ENCODE measurements around the gene TMEM38A. TPM values are rescaled to one million over a fixed set of nuclear protein-coding genes. Genes with fewer than 3 reads are reported as not detected.

Gene TMEM38A, protein sequence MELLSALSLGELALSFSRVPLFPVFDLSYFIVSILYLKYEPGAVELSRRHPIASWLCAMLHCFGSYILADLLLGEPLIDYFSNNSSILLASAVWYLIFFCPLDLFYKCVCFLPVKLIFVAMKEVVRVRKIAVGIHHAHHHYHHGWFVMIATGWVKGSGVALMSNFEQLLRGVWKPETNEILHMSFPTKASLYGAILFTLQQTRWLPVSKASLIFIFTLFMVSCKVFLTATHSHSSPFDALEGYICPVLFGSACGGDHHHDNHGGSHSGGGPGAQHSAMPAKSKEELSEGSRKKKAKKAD
- total RNA-seq, result 10 to 100 TPM; 17.7 to 18.8 TPM
- 12.5 TPM for polyA plus RNA-seq (ENCODE audit: insufficient read depth, low read depth, low replicate concordance)
- long read RNA-seq, donor 1, partial matches to known transcripts, result 0 of 1 reads
- long read RNA-seq, donor 1, other reads (novel, unspliced or antisense), result 0 of 1 reads
- long read RNA-seq, donor 2, partial matches to known transcripts, result 0 of 2 reads
- long read RNA-seq, donor 2, other reads (novel, unspliced or antisense), result 0 of 2 reads

- Histone ChIP-seq H3K9me3 (no peaks in the 10 kb centered on the region), H3K4me1 (peaks cover 27% of the 10 kb centered on the region), H3K27me3 (no peaks in the 10 kb centered on the region), H3K36me3 (ENCODE audit: low read depth, missing control alignments) (no peaks in the 10 kb centered on the region), H3K4me3 (peak within 1 kb of the TSS; percentile 81 to 82), H3K27ac (peak within 1 kb of the TSS; percentile 93 to 96)
- peak; percentile 36 for DNase-seq
- TF ChIP-seq CTCF (IDR thresholded peaks at IDR 0.05) (no peak), POLR2A (IDR thresholded peaks at IDR 0.05) (no peak)
- intact Hi-C loops (cut with DNase I; ENCODE audit: low total_unique reads), result no loop called here
- WGBS, 2 donors, result 1% methylated on average over 28 to 54 of the region's 76 CpGs
Measured at GRCh38 chr19:16660763-16661479, at the start of gene TMEM38A. TMEM38A (plus strand) TSS chr19:16661139; CDS start chr19:16661218, 79 bp downstream.

- H3K27me3 ChIP-seq, result no peaks in the 10 kb centered on the region
- H3K4me1 ChIP-seq, result peaks cover 33% of the 10 kb centered on the region
- no peaks in the 10 kb centered on the region for H3K36me3 ChIP-seq (ENCODE audit: low read depth, missing control alignments)
- H3K4me3 ChIP-seq, result no peak overlapping the region
- 41 to 48% methylated on average over 3 of the region's 3 CpGs for WGBS, 2 donors
- H3K9me3 ChIP-seq, result no peaks in the 10 kb centered on the region
- intact Hi-C loops (cut with DNase I; ENCODE audit: low total_unique reads), result no loop called here
- no peak for DNase-seq
- TF ChIP-seq CTCF (IDR thresholded peaks at IDR 0.05) (no peak), POLR2A (IDR thresholded peaks at IDR 0.05) (no peak)
- peak overlapping the region in 1 of 2 donors; percentile 33 for H3K27ac ChIP-seq
Measured at GRCh38 chr19:16612636-16613035, 48.3 kb upstream of the TMEM38A start.

DNA sequence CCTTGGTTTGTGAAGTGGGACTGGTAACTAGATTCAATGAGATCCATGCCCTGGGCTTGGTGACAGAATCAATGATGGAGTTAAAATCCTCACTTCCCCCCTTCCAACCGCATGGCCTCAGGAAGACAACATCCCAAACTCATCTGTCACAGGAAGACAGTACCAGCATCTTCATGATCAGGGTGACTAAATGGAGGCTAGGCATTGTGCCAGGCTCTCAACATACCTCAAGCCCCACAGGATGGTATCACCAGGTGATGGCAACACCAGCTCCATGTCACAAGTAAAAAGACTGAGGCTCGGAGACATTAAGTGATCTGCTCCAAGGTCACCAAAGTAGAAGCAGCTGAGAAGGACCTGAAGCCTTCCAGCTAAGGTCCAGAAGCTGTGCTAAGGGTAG lies 47.1 kb upstream of the TMEM38A start:
- Histone ChIP-seq H3K4me3 (no peak overlapping the region), H3K4me1 (peaks cover 30% of the 10 kb centered on the region), H3K27ac (no peak overlapping the region), H3K36me3 (ENCODE audit: low read depth, missing control alignments) (no peaks in the 10 kb centered on the region), H3K27me3 (no peaks in the 10 kb centered on the region), H3K9me3 (no peaks in the 10 kb centered on the region)
- no peak for DNase-seq
- TF ChIP-seq POLR2A (IDR thresholded peaks at IDR 0.05), result no peak
- TF ChIP-seq CTCF (IDR thresholded peaks at IDR 0.05), result no peak
- 70 to 71% methylated on average over 2 of the region's 2 CpGs for WGBS, 2 donors
- intact Hi-C loops (cut with DNase I; ENCODE audit: low total_unique reads), result no loop called here

DNA sequence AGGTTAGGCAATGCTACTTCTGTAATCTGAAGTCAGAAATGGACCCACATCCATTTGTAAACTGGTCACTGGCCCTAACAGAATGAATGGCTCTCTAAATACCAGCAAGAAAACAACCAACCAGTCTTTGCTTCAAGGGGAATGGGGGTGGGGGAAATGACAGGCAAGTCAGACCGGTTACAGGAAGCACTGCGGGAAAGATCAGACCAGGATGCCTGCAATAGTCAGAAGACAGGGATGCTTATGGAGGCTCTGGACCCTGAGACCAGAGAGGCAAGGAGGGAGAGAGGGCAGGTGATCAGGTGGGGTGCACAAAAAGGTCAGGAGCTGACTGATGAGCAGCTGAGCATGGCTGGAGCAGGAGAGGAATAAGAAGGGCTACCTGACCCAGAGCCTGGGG lies 46.0 kb upstream of the TMEM38A start:
- no peak for DNase-seq
- no peaks in the 10 kb centered on the region for H3K9me3 ChIP-seq

More for the DNA sequence above, 46.0 kb upstream of the TMEM38A start:
- no peak overlapping the region for H3K27ac ChIP-seq
- H3K4me1 ChIP-seq, result peaks cover 41% of the 10 kb centered on the region
- intact Hi-C loops (cut with DNase I; ENCODE audit: low total_unique reads), result no loop called here
- no peaks in the 10 kb centered on the region for H3K27me3 ChIP-seq
- no peaks in the 10 kb centered on the region for H3K36me3 ChIP-seq (ENCODE audit: low read depth, missing control alignments)
- WGBS, 2 donors, result 51 to 71% methylated on average over 2 of the region's 2 CpGs
- no peak for TF ChIP-seq CTCF (IDR thresholded peaks at IDR 0.05)
- TF ChIP-seq POLR2A (IDR thresholded peaks at IDR 0.05), result no peak
- no peak overlapping the region for H3K4me3 ChIP-seq

All from testis (tissue), 5 donors.